ENCODE data around the gene TREML1.
"Not testable (repeated sequence)": the region's sequence is repeated elsewhere in the genome, so short reads cannot be mapped to it uniquely, and the experiment has no call there.

TREML1 gene

GRCh38 chr6:41132254-41132653 is 21.9 kb downstream of the TREML1 start:
- Histone ChIP-seq H3K4me3 (ENCODE audit: low read length) (no peak overlapping the region), H3K9me3 (ENCODE audit: control insufficient read depth, low read length) (no peaks in the 10 kb centered on the region), H3K27me3 (replicated peaks; ENCODE audit: control insufficient read depth, insufficient read depth, low read length) (no peaks in the 10 kb centered on the region), H3K9ac (ENCODE audit: low read length) (no peak overlapping the region), H3K36me3 (ENCODE audit: control insufficient read depth, insufficient read depth, low read length, severe bottlenecking) (peaks cover 3% of the 10 kb centered on the region), H3K4me1 (ENCODE audit: control insufficient read depth, insufficient read depth, low read length) (peaks cover 2% of the 10 kb centered on the region)
- no peak for DNase-seq (ENCODE audit: low read depth)

DNA sequence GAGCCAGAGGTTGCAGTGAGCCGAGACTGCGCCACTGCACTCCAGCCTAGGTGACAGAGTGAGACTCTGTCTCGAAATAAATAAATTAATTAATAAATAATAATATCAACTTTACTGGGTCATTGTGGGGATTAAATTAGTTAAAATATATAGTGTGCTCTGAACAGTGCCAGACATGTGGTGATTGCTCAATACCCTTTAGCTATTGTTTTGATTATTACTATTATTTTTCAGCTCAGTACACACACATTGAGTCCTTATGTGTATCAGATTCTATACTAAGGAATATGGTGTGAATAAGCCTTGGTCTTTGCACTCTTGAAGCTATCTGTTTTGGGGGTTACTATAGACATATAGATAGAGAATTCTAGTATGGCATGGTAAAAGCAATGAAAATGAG is 28.9 kb downstream of the TREML1 start:
- no peaks in the 10 kb centered on the region for H3K9me3 ChIP-seq (ENCODE audit: control insufficient read depth, low read length)
- no peak for DNase-seq (ENCODE audit: low read depth)
- H3K4me1 ChIP-seq (ENCODE audit: control insufficient read depth, insufficient read depth, low read length): no peaks in the 10 kb centered on the region
- peaks cover 6% of the 10 kb centered on the region for H3K36me3 ChIP-seq (ENCODE audit: control insufficient read depth, insufficient read depth, low read length, severe bottlenecking)
- no peak overlapping the region for H3K4me3 ChIP-seq (ENCODE audit: low read length)
- no peak overlapping the region for H3K9ac ChIP-seq (ENCODE audit: low read length)
- no peaks in the 10 kb centered on the region for H3K27me3 ChIP-seq (replicated peaks; ENCODE audit: control insufficient read depth, insufficient read depth, low read length)

- Histone ChIP-seq H3K27me3 (replicated peaks; ENCODE audit: control insufficient read depth, insufficient read depth, low read length) (no peaks in the 10 kb centered on the region), H3K4me3 (ENCODE audit: low read length) (no peak overlapping the region), H3K36me3 (ENCODE audit: control insufficient read depth, insufficient read depth, low read length, severe bottlenecking) (peaks cover 6% of the 10 kb centered on the region), H3K9ac (ENCODE audit: low read length) (no peak overlapping the region), H3K9me3 (ENCODE audit: control insufficient read depth, low read length) (no peaks in the 10 kb centered on the region), H3K4me1 (ENCODE audit: control insufficient read depth, insufficient read depth, low read length) (peaks cover 9% of the 10 kb centered on the region)
- no peak for DNase-seq (ENCODE audit: low read depth)
Measured at GRCh38 chr6:41122918-41123317, 31.2 kb downstream of the TREML1 start.

DNA sequence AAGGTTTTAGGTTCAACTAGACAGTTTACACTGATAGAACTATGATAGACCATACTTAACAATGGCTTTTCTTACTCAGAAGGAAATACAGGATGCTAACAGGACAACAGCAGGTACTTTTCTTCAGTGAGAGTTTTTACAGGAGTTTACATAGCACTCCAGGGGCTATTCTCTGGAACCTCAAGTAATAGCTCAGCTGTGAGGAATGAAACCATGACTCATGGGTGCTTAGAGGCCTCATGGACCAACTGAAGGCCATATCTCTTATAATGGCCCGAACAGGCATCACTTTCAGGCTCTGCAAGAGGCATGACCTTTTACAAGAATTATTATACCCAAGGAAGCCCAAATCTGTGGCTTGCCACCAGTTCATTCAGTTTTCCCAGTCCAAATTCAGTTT is 31.8 kb downstream of the TREML1 start:
- Histone ChIP-seq H3K4me3 (ENCODE audit: low read length) (no peak overlapping the region), H3K27me3 (replicated peaks; ENCODE audit: control insufficient read depth, insufficient read depth, low read length) (no peaks in the 10 kb centered on the region), H3K9ac (ENCODE audit: low read length) (no peak overlapping the region), H3K9me3 (ENCODE audit: control insufficient read depth, low read length) (no peaks in the 10 kb centered on the region), H3K4me1 (ENCODE audit: control insufficient read depth, insufficient read depth, low read length) (peaks cover 9% of the 10 kb centered on the region), H3K36me3 (ENCODE audit: control insufficient read depth, insufficient read depth, low read length, severe bottlenecking) (peaks cover 6% of the 10 kb centered on the region)
- peak; percentile 16 for DNase-seq (ENCODE audit: low read depth)

DNA sequence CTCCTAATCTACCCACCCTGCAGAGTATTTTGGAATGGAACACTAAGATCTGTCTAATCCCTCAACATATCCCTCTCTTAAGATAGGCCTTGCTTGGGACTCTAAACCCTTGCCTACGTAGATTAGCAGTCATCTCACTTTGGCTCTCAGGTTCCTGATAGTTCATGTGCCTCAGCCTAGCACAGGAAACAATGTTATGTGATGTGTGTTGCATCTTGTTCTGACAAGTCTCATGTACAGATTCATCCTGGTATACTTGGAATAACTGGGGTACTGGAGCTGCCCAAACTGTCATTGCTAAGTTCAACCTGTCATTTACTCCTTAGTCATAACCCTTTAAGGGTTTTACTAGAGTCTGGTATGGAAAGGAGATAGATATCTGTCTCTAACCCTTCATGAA is 34.1 kb downstream of the TREML1 start:
- Histone ChIP-seq H3K4me1 (ENCODE audit: control insufficient read depth, insufficient read depth, low read length) (peaks cover 9% of the 10 kb centered on the region), H3K9me3 (ENCODE audit: control insufficient read depth, low read length) (no peaks in the 10 kb centered on the region), H3K9ac (ENCODE audit: low read length) (no peak overlapping the region), H3K36me3 (ENCODE audit: control insufficient read depth, insufficient read depth, low read length, severe bottlenecking) (peaks cover 6% of the 10 kb centered on the region), H3K27me3 (replicated peaks; ENCODE audit: control insufficient read depth, insufficient read depth, low read length) (no peaks in the 10 kb centered on the region), H3K4me3 (ENCODE audit: low read length) (no peak overlapping the region)
- no peak for DNase-seq (ENCODE audit: low read depth)

- Histone ChIP-seq H3K4me1 (ENCODE audit: control insufficient read depth, insufficient read depth, low read length) (peaks cover 9% of the 10 kb centered on the region), H3K4me3 (ENCODE audit: low read length) (no peak overlapping the region), H3K36me3 (ENCODE audit: control insufficient read depth, insufficient read depth, low read length, severe bottlenecking) (peaks cover 6% of the 10 kb centered on the region), H3K9me3 (ENCODE audit: control insufficient read depth, low read length) (no peaks in the 10 kb centered on the region), H3K9ac (ENCODE audit: low read length) (no peak overlapping the region), H3K27me3 (replicated peaks; ENCODE audit: control insufficient read depth, insufficient read depth, low read length) (no peaks in the 10 kb centered on the region)
- no peak for DNase-seq (ENCODE audit: low read depth)
Measured at GRCh38 chr6:41119508-41119907, 34.6 kb downstream of the TREML1 start.

DNA sequence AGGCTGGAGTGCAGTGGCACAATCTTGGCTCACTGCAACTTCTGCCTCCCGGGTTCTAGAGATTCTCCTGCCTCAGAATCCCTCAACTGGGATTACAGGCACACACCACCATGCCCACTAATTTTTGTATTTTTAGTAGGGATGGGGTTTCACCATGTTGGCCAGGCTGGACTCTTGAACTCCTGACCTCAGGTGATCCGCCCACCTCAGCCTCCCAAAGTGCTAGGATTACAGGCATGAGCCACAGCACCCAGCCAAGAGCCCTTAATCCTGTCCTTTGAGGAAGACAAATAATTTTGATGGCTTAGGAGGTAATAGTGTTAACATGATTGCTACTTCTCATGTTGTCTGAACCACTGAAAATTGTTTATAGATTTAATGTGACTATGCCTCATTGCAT is 39.1 kb downstream of the TREML1 start:
- H3K4me1 ChIP-seq (ENCODE audit: control insufficient read depth, insufficient read depth, low read length); DNase-seq (ENCODE audit: low read depth); H3K9me3 ChIP-seq (ENCODE audit: control insufficient read depth, low read length); H3K36me3 ChIP-seq (ENCODE audit: control insufficient read depth, insufficient read depth, low read length, severe bottlenecking); H3K9ac ChIP-seq (ENCODE audit: low read length); H3K4me3 ChIP-seq (ENCODE audit: low read length); H3K27me3 ChIP-seq (replicated peaks; ENCODE audit: control insufficient read depth, insufficient read depth, low read length): not testable (repeated sequence)

- Histone ChIP-seq H3K9me3 (ENCODE audit: control insufficient read depth, low read length) (no peaks in the 10 kb centered on the region), H3K4me1 (ENCODE audit: control insufficient read depth, insufficient read depth, low read length) (no peaks in the 10 kb centered on the region), H3K36me3 (ENCODE audit: control insufficient read depth, insufficient read depth, low read length, severe bottlenecking) (no peaks in the 10 kb centered on the region), H3K27me3 (replicated peaks; ENCODE audit: control insufficient read depth, insufficient read depth, low read length) (no peaks in the 10 kb centered on the region), H3K9ac (ENCODE audit: low read length) (no peak overlapping the region), H3K4me3 (ENCODE audit: low read length) (no peak overlapping the region)
- DNase-seq (ENCODE audit: low read depth): no peak
Measured at GRCh38 chr6:41111017-41111416, 43.1 kb downstream of the TREML1 start.

- Histone ChIP-seq H3K9ac (ENCODE audit: low read length) (no peak overlapping the region), H3K9me3 (ENCODE audit: control insufficient read depth, low read length) (no peaks in the 10 kb centered on the region), H3K27me3 (replicated peaks; ENCODE audit: control insufficient read depth, insufficient read depth, low read length) (no peaks in the 10 kb centered on the region), H3K4me1 (ENCODE audit: control insufficient read depth, insufficient read depth, low read length) (no peaks in the 10 kb centered on the region), H3K4me3 (ENCODE audit: low read length) (no peak overlapping the region), H3K36me3 (ENCODE audit: control insufficient read depth, insufficient read depth, low read length, severe bottlenecking) (peaks cover 17% of the 10 kb centered on the region)
- DNase-seq (ENCODE audit: low read depth): no peak
Measured at GRCh38 chr6:41103847-41104246, 50.3 kb downstream of the TREML1 start.

- Histone ChIP-seq H3K4me1 (ENCODE audit: control insufficient read depth, insufficient read depth, low read length) (no peaks in the 10 kb centered on the region), H3K9ac (ENCODE audit: low read length) (no peak overlapping the region), H3K9me3 (ENCODE audit: control insufficient read depth, low read length) (no peaks in the 10 kb centered on the region), H3K36me3 (ENCODE audit: control insufficient read depth, insufficient read depth, low read length, severe bottlenecking) (peaks cover 46% of the 10 kb centered on the region), H3K27me3 (replicated peaks; ENCODE audit: control insufficient read depth, insufficient read depth, low read length) (no peaks in the 10 kb centered on the region), H3K4me3 (ENCODE audit: low read length) (no peak overlapping the region)
- DNase-seq (ENCODE audit: low read depth): no peak
Measured at GRCh38 chr6:41100871-41101287, 53.3 kb downstream of the TREML1 start.
